ENCODE measurements around the gene PSME3IP1. TPM values are rescaled to one million over a fixed set of nuclear protein-coding genes. Genes with fewer than 3 reads are reported as not detected.

PSME3IP1 gene
- total and polyA plus RNA-seq, 2 donors: 81.8 to 93.1 TPM

DNA sequence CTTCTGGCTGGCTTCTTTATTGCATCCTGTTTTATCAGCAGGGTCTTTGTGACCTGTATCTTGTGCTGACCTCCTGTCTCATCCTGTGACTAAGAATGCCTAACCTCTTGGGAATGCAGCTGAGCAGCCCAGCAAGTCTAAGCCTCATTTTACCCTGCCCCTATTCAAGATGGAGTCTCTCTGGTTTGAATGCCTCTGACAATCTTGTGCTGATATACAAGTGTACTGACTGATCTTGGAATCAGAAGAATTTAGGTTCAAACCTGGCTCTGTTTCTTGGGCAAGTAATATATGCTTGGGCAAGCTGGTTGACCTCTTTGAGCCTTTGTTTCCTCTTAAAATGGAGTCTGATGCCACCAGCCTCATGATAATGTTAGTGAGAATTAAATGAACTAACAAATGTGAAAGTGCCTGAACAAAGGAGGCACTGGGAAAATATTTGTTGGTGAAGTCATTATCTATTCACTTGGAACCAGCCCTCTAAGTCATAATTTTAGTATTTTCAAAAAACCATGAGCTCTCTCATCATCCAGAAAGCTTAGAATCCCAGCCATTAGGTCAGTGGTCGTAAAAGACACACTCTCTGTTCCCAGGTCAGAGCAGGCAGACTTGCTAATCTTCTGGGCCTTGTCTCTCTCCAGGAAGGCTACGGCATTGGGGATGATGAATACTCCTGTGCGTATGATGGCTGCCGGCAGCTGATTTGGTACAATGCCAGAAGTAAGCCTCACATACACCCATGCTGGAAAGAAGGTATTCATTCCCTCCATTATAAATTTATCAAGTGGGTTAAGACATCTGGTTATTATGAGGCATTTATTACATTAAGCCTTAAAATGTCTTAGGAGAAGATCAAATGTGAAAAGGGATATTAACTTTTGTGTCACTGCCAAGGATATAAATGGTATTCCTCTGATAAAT lies 41.1 kb upstream of the PSME3IP1 start:
- peaks cover 68 to 81% of the 10 kb centered on the region in 2 donors for H3K36me3 ChIP-seq (ENCODE audit: control insufficient read depth in 2 of 2, insufficient read depth in 2 of 2, low read length in 1 of 2)
- no peak overlapping the region for H3K27ac ChIP-seq (ENCODE audit: low read depth in 1 of 2, low read length in 1 of 2)
- H3K4me1 ChIP-seq (ENCODE audit: control insufficient read depth in 2 of 2, insufficient read depth in 2 of 2, low read length in 2 of 2): no peaks in the 10 kb centered on the region
- H3K4me3 ChIP-seq (ENCODE audit: low read length in 2 of 2): no peak overlapping the region
- H3K9me3 ChIP-seq (ENCODE audit: control insufficient read depth in 2 of 2, insufficient read depth in 1 of 2, low read length in 1 of 2): no peaks in the 10 kb centered on the region
- no peaks in the 10 kb centered on the region for H3K27me3 ChIP-seq (ENCODE audit: control insufficient read depth in 2 of 2, insufficient read depth in 1 of 2, low read length in 1 of 2)
- 97% methylated on average over 4 of the region's 4 CpGs for WGBS
- no peak for DNase-seq (ENCODE audit: low read depth in 6 of 9, low spot score in 9 of 9)

DNA sequence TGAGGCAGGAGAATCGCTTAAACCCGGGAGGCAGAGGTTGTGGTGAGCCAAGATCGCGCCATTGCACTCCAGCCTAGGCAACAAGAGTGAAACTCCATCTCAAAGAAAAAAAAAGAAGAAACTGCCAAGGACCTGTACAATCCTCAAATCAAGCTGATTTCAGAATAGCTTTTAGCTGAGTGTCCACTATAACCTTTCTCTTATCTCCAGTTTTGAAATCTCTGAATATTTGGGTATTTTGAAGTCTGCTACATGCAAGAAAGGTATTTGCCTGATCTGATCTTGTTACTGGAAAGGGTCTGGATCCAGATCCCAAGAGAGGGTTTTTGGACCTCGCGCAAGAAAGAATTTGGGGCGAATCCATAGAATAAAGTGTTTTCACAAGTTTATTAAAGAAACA lies 40.1 kb upstream of the PSME3IP1 start:
- no peak for DNase-seq (ENCODE audit: low read depth in 6 of 9, low spot score in 9 of 9)
- Histone ChIP-seq H3K27me3 (ENCODE audit: control insufficient read depth in 2 of 2, insufficient read depth in 1 of 2, low read length in 1 of 2) (no peaks in the 10 kb centered on the region), H3K27ac (ENCODE audit: low read depth in 1 of 2, low read length in 1 of 2) (no peak overlapping the region), H3K36me3 (ENCODE audit: control insufficient read depth in 2 of 2, insufficient read depth in 2 of 2, low read length in 1 of 2) (peaks cover 65 to 81% of the 10 kb centered on the region in 2 donors), H3K4me1 (ENCODE audit: control insufficient read depth in 2 of 2, insufficient read depth in 2 of 2, low read length in 2 of 2) (no peaks in the 10 kb centered on the region), H3K4me3 (ENCODE audit: low read length in 2 of 2) (no peak overlapping the region), H3K9me3 (ENCODE audit: control insufficient read depth in 2 of 2, insufficient read depth in 1 of 2, low read length in 1 of 2) (no peaks in the 10 kb centered on the region)
- 98% methylated on average over 7 of the region's 7 CpGs for WGBS

DNA sequence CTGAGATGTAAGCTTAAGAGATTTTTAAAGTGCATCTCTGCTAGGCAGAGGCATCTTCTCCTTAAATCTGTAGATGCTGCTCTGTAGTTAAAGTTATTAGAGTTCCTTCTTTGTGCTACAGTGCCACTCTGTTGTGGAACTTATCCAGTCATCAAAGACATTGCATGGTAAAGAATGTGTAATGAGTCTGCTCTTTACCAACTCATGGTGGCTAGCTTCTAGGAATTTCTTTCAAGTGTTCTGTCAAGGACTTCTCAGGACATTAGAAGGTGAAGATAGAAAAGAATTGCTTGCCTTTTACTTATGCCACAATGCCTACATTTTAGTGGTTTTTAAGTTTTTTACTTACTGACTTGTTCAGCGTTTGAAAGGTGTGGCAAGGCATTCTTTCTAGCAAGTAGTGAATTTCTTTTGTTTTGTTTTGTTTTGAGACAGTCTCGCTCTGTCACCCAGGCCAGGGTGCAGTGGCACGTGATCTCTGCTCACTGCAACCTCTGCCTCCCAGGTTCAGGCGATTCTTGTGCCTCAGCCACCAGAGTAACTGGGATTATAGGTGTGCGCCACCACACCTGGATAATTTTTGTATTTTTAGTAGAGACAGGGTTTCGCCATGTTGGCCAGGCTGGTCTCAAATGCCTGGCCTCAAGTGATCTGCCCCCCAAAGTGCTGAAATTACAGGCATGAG lies 39.0 kb upstream of the PSME3IP1 start:
- Histone ChIP-seq H3K4me1 (ENCODE audit: control insufficient read depth in 2 of 2, insufficient read depth in 2 of 2, low read length in 2 of 2) (no peaks in the 10 kb centered on the region), H3K36me3 (ENCODE audit: control insufficient read depth in 2 of 2, insufficient read depth in 2 of 2, low read length in 1 of 2) (peaks cover 62 to 76% of the 10 kb centered on the region in 2 donors), H3K4me3 (ENCODE audit: low read length in 2 of 2) (no peak overlapping the region), H3K27me3 (ENCODE audit: control insufficient read depth in 2 of 2, insufficient read depth in 1 of 2, low read length in 1 of 2) (no peaks in the 10 kb centered on the region), H3K9me3 (ENCODE audit: control insufficient read depth in 2 of 2, insufficient read depth in 1 of 2, low read length in 1 of 2) (no peaks in the 10 kb centered on the region), H3K27ac (ENCODE audit: low read depth in 1 of 2, low read length in 1 of 2) (no peak overlapping the region)
- 97% methylated on average over 6 of the region's 6 CpGs for WGBS
- DNase-seq (ENCODE audit: low read depth in 6 of 9, low spot score in 9 of 9): no peak

DNA sequence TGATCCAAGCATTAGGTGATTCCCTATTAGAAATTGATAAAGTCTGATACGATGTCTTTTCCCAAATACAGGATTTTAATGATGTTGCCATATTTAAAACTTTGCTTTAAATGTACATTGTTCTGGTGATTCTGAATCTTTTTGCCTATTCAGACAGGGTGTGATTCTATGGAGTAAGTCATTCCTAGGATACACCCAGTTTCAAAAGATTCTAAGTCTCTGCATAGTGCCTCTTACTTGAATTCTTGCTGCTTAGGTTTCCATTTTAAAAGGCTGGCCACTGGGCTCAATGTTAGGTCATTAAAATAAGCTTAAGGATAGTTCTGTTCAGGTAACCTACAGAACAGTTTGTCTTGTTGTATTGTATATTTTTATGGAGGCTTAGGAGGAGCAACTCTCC lies 37.2 kb upstream of the PSME3IP1 start:
- no peak for DNase-seq (ENCODE audit: low read depth in 6 of 9, low spot score in 9 of 9)
- 100% methylated on average over 1 of the region's 1 CpG for WGBS
- Histone ChIP-seq H3K27me3 (ENCODE audit: control insufficient read depth in 2 of 2, insufficient read depth in 1 of 2, low read length in 1 of 2) (no peaks in the 10 kb centered on the region), H3K36me3 (ENCODE audit: control insufficient read depth in 2 of 2, insufficient read depth in 2 of 2, low read length in 1 of 2) (peaks cover 53 to 77% of the 10 kb centered on the region in 2 donors), H3K27ac (ENCODE audit: low read depth in 1 of 2, low read length in 1 of 2) (no peak overlapping the region), H3K4me3 (ENCODE audit: low read length in 2 of 2) (no peak overlapping the region), H3K9me3 (ENCODE audit: control insufficient read depth in 2 of 2, insufficient read depth in 1 of 2, low read length in 1 of 2) (no peaks in the 10 kb centered on the region), H3K4me1 (ENCODE audit: control insufficient read depth in 2 of 2, insufficient read depth in 2 of 2, low read length in 2 of 2) (no peaks in the 10 kb centered on the region)

DNA sequence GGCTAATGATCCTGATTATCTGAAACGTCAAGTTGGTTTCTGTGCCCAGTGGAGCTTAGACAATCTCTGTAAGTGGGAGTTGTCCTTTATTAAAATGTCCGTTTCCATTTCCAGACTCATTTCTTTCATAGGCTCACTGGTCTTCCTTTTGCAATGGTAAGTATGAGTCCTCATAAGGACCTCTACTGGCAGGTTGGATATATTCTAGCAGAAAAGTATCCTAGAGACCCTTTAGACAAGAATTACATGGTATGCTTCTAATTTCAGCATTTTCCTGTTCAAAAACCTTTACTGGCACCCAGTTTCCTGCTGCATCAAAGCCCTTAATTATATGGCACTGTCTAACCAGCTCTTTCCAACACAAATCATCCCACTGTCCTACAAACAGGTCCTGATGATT lies 31.1 kb upstream of the PSME3IP1 start:
- H3K27me3 ChIP-seq (ENCODE audit: control insufficient read depth in 2 of 2, insufficient read depth in 1 of 2, low read length in 1 of 2): no peaks in the 10 kb centered on the region
- H3K9me3 ChIP-seq (ENCODE audit: control insufficient read depth in 2 of 2, insufficient read depth in 1 of 2, low read length in 1 of 2): no peaks in the 10 kb centered on the region
- no peaks in the 10 kb centered on the region for H3K4me1 ChIP-seq (ENCODE audit: control insufficient read depth in 2 of 2, insufficient read depth in 2 of 2, low read length in 2 of 2)
- H3K36me3 ChIP-seq (ENCODE audit: control insufficient read depth in 2 of 2, insufficient read depth in 2 of 2, low read length in 1 of 2): peaks cover 46 to 72% of the 10 kb centered on the region in 2 donors
- no peak overlapping the region for H3K27ac ChIP-seq (ENCODE audit: low read depth in 1 of 2, low read length in 1 of 2)
- no peak overlapping the region for H3K4me3 ChIP-seq (ENCODE audit: low read length in 2 of 2)
- no peak for DNase-seq (ENCODE audit: low read depth in 6 of 9, low spot score in 9 of 9)
- 98% methylated on average over 2 of the region's 2 CpGs for WGBS

DNA sequence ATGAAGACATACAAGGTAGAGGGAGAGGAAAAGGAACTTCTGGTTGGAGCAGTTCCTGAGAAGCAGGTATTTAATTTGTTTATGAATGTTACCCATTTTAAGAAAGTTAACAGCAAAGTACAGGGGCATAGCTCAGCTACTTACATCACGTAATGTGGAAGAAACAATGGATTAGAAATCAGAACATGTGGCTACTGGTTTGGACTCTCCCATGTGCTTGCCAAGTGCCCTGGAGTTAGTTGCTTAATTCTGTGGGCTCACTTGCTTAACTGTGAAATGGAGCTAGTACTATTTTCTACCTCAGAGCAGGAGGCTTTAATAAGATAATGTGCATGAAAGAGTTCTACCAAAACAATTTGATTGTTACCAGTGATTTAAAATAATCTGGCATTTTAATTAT lies 27.6 kb upstream of the PSME3IP1 start:
- no peak overlapping the region for H3K27ac ChIP-seq (ENCODE audit: low read depth in 1 of 2, low read length in 1 of 2)
- H3K4me3 ChIP-seq (ENCODE audit: low read length in 2 of 2): no peak overlapping the region
- WGBS: 99% methylated on average over 1 of the region's 1 CpG
- H3K36me3 ChIP-seq (ENCODE audit: control insufficient read depth in 2 of 2, insufficient read depth in 2 of 2, low read length in 1 of 2): peaks cover 44 to 61% of the 10 kb centered on the region in 2 donors
- H3K9me3 ChIP-seq (ENCODE audit: control insufficient read depth in 2 of 2, insufficient read depth in 1 of 2, low read length in 1 of 2): no peaks in the 10 kb centered on the region
- no peaks in the 10 kb centered on the region for H3K27me3 ChIP-seq (ENCODE audit: control insufficient read depth in 2 of 2, insufficient read depth in 1 of 2, low read length in 1 of 2)
- DNase-seq (ENCODE audit: low read depth in 6 of 9, low spot score in 9 of 9): no peak
- H3K4me1 ChIP-seq (ENCODE audit: control insufficient read depth in 2 of 2, insufficient read depth in 2 of 2, low read length in 2 of 2): no peaks in the 10 kb centered on the region

DNA sequence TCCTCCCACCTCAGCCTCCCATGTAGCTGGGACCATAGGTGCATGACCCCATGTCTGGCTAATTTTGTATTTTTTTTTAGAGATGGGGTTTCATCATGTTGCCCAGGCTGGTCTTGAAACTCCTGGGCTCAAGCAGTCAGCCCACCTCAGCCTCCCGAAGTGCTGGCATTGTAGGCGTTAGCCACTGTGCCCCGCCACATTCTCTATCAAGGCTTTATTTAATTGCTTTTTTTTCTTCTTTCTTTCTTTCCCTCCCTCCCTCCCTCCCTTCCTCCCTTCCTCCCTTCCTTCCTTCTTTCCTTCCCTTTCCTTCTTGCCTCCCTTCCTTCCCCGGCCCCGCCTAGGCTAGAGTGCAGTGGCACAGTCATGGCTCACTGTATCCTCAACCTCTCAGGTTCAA lies 23.9 kb upstream of the PSME3IP1 start:
- Histone ChIP-seq H3K4me3 (ENCODE audit: low read length in 2 of 2) (no peak overlapping the region), H3K27me3 (ENCODE audit: control insufficient read depth in 2 of 2, insufficient read depth in 1 of 2, low read length in 1 of 2) (no peaks in the 10 kb centered on the region), H3K4me1 (ENCODE audit: control insufficient read depth in 2 of 2, insufficient read depth in 2 of 2, low read length in 2 of 2) (no peaks in the 10 kb centered on the region), H3K36me3 (ENCODE audit: control insufficient read depth in 2 of 2, insufficient read depth in 2 of 2, low read length in 1 of 2) (peaks cover 41 to 65% of the 10 kb centered on the region in 2 donors), H3K27ac (ENCODE audit: low read depth in 1 of 2, low read length in 1 of 2) (no peak overlapping the region), H3K9me3 (ENCODE audit: control insufficient read depth in 2 of 2, insufficient read depth in 1 of 2, low read length in 1 of 2) (no peaks in the 10 kb centered on the region)
- over 99% methylated on average over 5 of the region's 5 CpGs for WGBS
- no peak for DNase-seq (ENCODE audit: low read depth in 6 of 9, low spot score in 9 of 9)

DNA sequence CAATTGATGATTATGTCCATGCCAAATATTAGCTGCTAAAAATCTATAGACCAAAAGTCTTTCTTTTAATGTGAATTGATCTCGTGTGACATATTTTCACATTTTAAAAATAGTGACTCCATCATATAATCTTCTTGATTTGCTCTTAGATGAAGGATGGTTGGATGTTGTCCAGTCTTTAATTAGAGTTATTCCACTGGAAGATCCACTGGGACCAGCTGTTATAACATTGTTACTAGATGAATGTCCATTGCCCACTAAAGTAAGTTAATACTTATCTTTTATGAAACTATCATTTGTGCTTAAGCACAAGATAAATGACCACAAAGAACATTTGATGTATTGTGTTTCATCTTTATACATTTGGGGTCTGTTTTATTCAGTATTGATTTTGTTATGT lies 23.1 kb upstream of the PSME3IP1 start:
- DNase-seq (ENCODE audit: low read depth in 6 of 9, low spot score in 9 of 9): no peak
- WGBS: 99% methylated on average over 1 of the region's 1 CpG
- Histone ChIP-seq H3K27ac (ENCODE audit: low read depth in 1 of 2, low read length in 1 of 2) (no peak overlapping the region), H3K27me3 (ENCODE audit: control insufficient read depth in 2 of 2, insufficient read depth in 1 of 2, low read length in 1 of 2) (no peaks in the 10 kb centered on the region), H3K9me3 (ENCODE audit: control insufficient read depth in 2 of 2, insufficient read depth in 1 of 2, low read length in 1 of 2) (no peaks in the 10 kb centered on the region), H3K4me3 (ENCODE audit: low read length in 2 of 2) (no peak overlapping the region), H3K4me1 (ENCODE audit: control insufficient read depth in 2 of 2, insufficient read depth in 2 of 2, low read length in 2 of 2) (no peaks in the 10 kb centered on the region), H3K36me3 (ENCODE audit: control insufficient read depth in 2 of 2, insufficient read depth in 2 of 2, low read length in 1 of 2) (peaks cover 44 to 62% of the 10 kb centered on the region in 2 donors)

DNA sequence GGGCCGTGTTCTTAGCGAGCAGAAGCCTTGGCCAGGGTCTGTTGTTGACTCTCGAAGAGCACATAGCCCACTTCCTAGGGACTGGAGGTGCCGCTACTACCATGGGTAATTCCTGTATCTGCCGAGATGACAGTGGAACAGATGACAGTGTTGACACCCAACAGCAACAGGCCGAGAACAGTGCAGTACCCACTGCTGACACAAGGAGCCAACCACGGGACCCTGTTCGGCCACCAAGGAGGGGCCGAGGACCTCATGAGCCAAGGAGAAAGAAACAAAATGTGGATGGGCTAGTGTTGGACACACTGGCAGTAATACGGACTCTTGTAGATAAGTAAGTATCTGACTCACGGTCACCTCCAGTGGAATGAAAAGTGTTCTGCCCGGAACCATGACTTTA lies 18.8 kb upstream of the PSME3IP1 start:
- no peaks in the 10 kb centered on the region for H3K9me3 ChIP-seq (ENCODE audit: control insufficient read depth in 2 of 2, insufficient read depth in 1 of 2, low read length in 1 of 2)
- H3K27me3 ChIP-seq (ENCODE audit: control insufficient read depth in 2 of 2, insufficient read depth in 1 of 2, low read length in 1 of 2): no peaks in the 10 kb centered on the region
- DNase-seq (ENCODE audit: low read depth in 6 of 9, low spot score in 9 of 9): no peak
- no peaks in the 10 kb centered on the region for H3K4me1 ChIP-seq (ENCODE audit: control insufficient read depth in 2 of 2, insufficient read depth in 2 of 2, low read length in 2 of 2)
- peaks cover 28 to 46% of the 10 kb centered on the region in 2 donors for H3K36me3 ChIP-seq (ENCODE audit: control insufficient read depth in 2 of 2, insufficient read depth in 2 of 2, low read length in 1 of 2)
- H3K4me3 ChIP-seq (ENCODE audit: low read length in 2 of 2): no peak overlapping the region
- WGBS: 97% methylated on average over 12 of the region's 12 CpGs
- no peak overlapping the region for H3K27ac ChIP-seq (ENCODE audit: low read depth in 1 of 2, low read length in 1 of 2)

Data from thymus (tissue), 11 donors.